GM12878 (cell line): ENCODE measurements around the gene SRBD1. TPM values are rescaled to one million over a fixed set of nuclear protein-coding genes. Genes with fewer than 3 reads are reported as not detected.

Source experiments
- ATAC-seq: fragments of 200-7000 bp; cut with Tn5 transposase; 3 replicates; pipeline ENCODE4 v1.9.1; 2020; ENCODE audit warnings: mild to moderate bottlenecking, moderate library complexity
- BruUV-seq: library from RNA; stranded (reverse); fragments of 400-500 nt; replicated peaks from 2 replicates; lab custom pipeline; 2021; lab: Mats Ljungman, UMichigan
- CTCF ChIA-PET: fragments of 300-600 bp; sonication (Branson Sonifier 250); formaldehyde crosslinking; extraction: SDS; loops from one replicate; lab custom pipeline; 2021; ENCODE audit warnings: inconsistent platforms; lab: Yijun Ruan, JAX
- POLR2A ChIA-PET: fragments of 350-600 bp; formaldehyde crosslinking; extraction: SDS; loops from one replicate; lab custom pipeline; 2021; ENCODE audit warnings: inconsistent platforms; lab: Charles Lee
- RAD21 ChIA-PET: fragments of 300-600 bp; sonication (Branson Sonifier 250); formaldehyde crosslinking; loops from one replicate; lab custom pipeline; 2023; ENCODE audit warnings: antibody characterized with exemption; ENCODE audit not compliant: unreplicated experiment; lab: Charles Lee
- SMC1A ChIA-PET: fragments of 300-600 bp; sonication (Branson Sonifier 250); formaldehyde crosslinking; loops from one replicate; lab custom pipeline; 2023; ENCODE audit not compliant: unreplicated experiment, uncharacterized antibody; lab: Charles Lee
- DNase-seq: peaks from one replicate; pipeline ENCODE4 v3.0.0-alpha.2; 2011; ENCODE audit warnings: low read depth, low spot score
- FAIRE-seq: peaks from 3 replicates; lab custom pipeline; 2011; peaks lifted over from hg19 to GRCh38; lab: Jason Lieb, UNC
- H2AFZ ChIP-seq: 2 replicates; pipeline ENCODE4 v1.6.0; 2011; ENCODE audit warnings: low read depth, low read length, control low read depth; ENCODE audit not compliant: control insufficient read depth
- H3K27ac ChIP-seq: 2 replicates; pipeline ENCODE4 v1.5.1; 2011; ENCODE audit warnings: control low read depth; ENCODE audit not compliant: control insufficient read depth, insufficient read depth
- H3K27me3 ChIP-seq, 2 experiments: replicated peaks in 1 of 2; 2 replicates each; pipeline versions ENCODE4 v1.6.0 to v1.6.1; 2011; ENCODE audit warnings: low read length in 1 of 2; ENCODE audit not compliant: control insufficient read depth in 2 of 2, insufficient read depth in 2 of 2
- H3K36me3 ChIP-seq, 2 experiments: 2 replicates each; pipeline ENCODE4 v1.5.1; 2011; ENCODE audit warnings: low read length in 1 of 2; ENCODE audit not compliant: control insufficient read depth in 2 of 2, insufficient read depth in 2 of 2
- H3K4me1 ChIP-seq: 2 replicates; pipeline ENCODE4 v1.6.1; 2011; ENCODE audit warnings: mild to moderate bottlenecking, low read length, moderate library complexity, mixed read lengths; ENCODE audit not compliant: control insufficient read depth, insufficient read depth
- H3K4me2 ChIP-seq: 2 replicates; pipeline ENCODE4 v1.6.0; 2011; ENCODE audit warnings: control low read depth; ENCODE audit not compliant: control insufficient read depth, insufficient read depth
- H3K4me3 ChIP-seq: fragments of 200-600 bp; sonication (generic); 2 replicates; pipeline ENCODE4 v1.5.1; 2016
- H3K79me2 ChIP-seq: 2 replicates; pipeline ENCODE4 v1.6.0; 2011; ENCODE audit warnings: low read length; ENCODE audit not compliant: control insufficient read depth, insufficient read depth
- H3K9ac ChIP-seq: 2 replicates; pipeline ENCODE4 v1.8.0; 2011; ENCODE audit warnings: low read length, control low read depth, mixed read lengths; ENCODE audit not compliant: control insufficient read depth, insufficient read depth
- H3K9me3 ChIP-seq: replicated peaks from 3 replicates; pipeline ENCODE4 v1.5.1; 2011; ENCODE audit warnings: mild to moderate bottlenecking, low read length; ENCODE audit not compliant: control insufficient read depth, insufficient read depth
- H4K20me1 ChIP-seq: 2 replicates; pipeline ENCODE4 v1.6.0; 2011; ENCODE audit not compliant: control insufficient read depth, insufficient read depth
- BMI1 ChIP-seq: fragments of 450-650 bp; IDR thresholded peaks from 2 replicates; pipeline ENCODE4 v1.6.1; 2016; ENCODE audit warnings: mild to moderate bottlenecking, moderate library complexity, borderline replicate concordance
- CBFB ChIP-seq: IDR thresholded peaks from 2 replicates; pipeline ENCODE4 v1.6.1; 2016; ENCODE audit warnings: antibody characterized with exemption, low read depth
- CHD4 ChIP-seq: fragments of 200-600 bp; sonication (generic); IDR thresholded peaks from 2 replicates; pipeline ENCODE4 v1.6.1; 2016; ENCODE audit warnings: mild to moderate bottlenecking
- ETV6 ChIP-seq, 2 experiments: fragments of 450-650 bp in 1 of 2; IDR thresholded peaks in 1 of 2; conservative IDR thresholded peaks in 1 of 2; 2 replicates each; pipeline ENCODE4 v1.6.1; 2014; ENCODE audit warnings: antibody characterized with exemption in 1 of 2, borderline replicate concordance in 1 of 2, low read depth in 1 of 2, mild to moderate bottlenecking in 1 of 2, moderate library complexity in 1 of 2
- HCFC1 ChIP-seq: fragments of 150-350 bp; IDR thresholded peaks from 2 replicates; pipeline ENCODE4 v1.6.1; 2014; ENCODE audit warnings: low read length
- IRF4 ChIP-seq: IDR thresholded peaks from 2 replicates; pipeline ENCODE4 v1.6.1; 2011; ENCODE audit warnings: low read depth, low read length
- LARP7 ChIP-seq: fragments of 450-650 bp; IDR thresholded peaks from 2 replicates; pipeline ENCODE4 v1.6.1; 2017; ENCODE audit warnings: mild to moderate bottlenecking
- MEF2B ChIP-seq: fragments of 450-650 bp; IDR thresholded peaks from 2 replicates; pipeline ENCODE4 v1.6.1; 2018; ENCODE audit warnings: mild to moderate bottlenecking, moderate library complexity; ENCODE audit not compliant: partially characterized antibody, poor library complexity, severe bottlenecking
- MTA3 ChIP-seq: IDR thresholded peaks from 2 replicates; pipeline ENCODE4 v1.6.1; 2012; ENCODE audit warnings: low read length, inconsistent platforms, borderline replicate concordance
- NR2C2 ChIP-seq: IDR thresholded peaks from 2 replicates; pipeline ENCODE4 v1.6.1; 2011; ENCODE audit warnings: borderline replicate concordance, low read depth; ENCODE audit not compliant: control insufficient read depth, insufficient read length
- PML ChIP-seq: IDR thresholded peaks from 2 replicates; pipeline ENCODE4 v1.6.1; 2012; ENCODE audit warnings: low read length, inconsistent platforms
- POLR2A ChIP-seq: IDR thresholded peaks from 2 replicates; pipeline ENCODE4 v1.6.1; 2011; ENCODE audit warnings: low read depth, mild to moderate bottlenecking, low read length
- SMAD1 ChIP-seq: fragments of 450-650 bp; IDR thresholded peaks from 2 replicates; pipeline ENCODE4 v1.6.1; 2018; ENCODE audit warnings: mild to moderate bottlenecking, low read depth; ENCODE audit not compliant: partially characterized antibody
- ZSCAN29 ChIP-seq: fragments of 450-650 bp; IDR thresholded peaks from 2 replicates; pipeline ENCODE4 v1.6.1; 2017; ENCODE audit warnings: mild to moderate bottlenecking, moderate library complexity
- WGBS: methylation state at CpG from one replicate; pipeline ENCODE4 v1.1.6; 2016; ENCODE audit warnings: low lambda C conversion rate; ENCODE audit not compliant: insufficient replicate concordance, insufficient coverage; ENCODE audit errors: missing lambda C conversion rate; 5-methylcytosine and 5-hydroxymethylcytosine counted together
- in situ Hi-C: fragments of 300-500 bp; cut with MboI; formaldehyde crosslinking; loops from 9 replicates; pipeline ENCODE4 v1.14.3; 2018; ENCODE audit warnings: mixed read lengths
- intact Hi-C: fragments of 100-400 bp; cut with micrococcal nuclease; formaldehyde crosslinking; loops from one replicate; pipeline ENCODE4 v1.14.2; 2022; ENCODE audit not compliant: unreplicated experiment
- polyA plus RNA-seq, 11 experiments: library from polyadenylated mRNA; depleted of rRNA in 4 of 11; unstranded in 6 of 11; stranded (reverse) in 5 of 11; fragments of >200 nt; fragmentation: Nextera tagmentation in 4 of 11; fragmentation: Illumina TruSeq in 1 of 11; extraction: Ambion mirVana in 4 of 11; extraction: Trizol in 1 of 11; gene quantifications; 1 replicate in 1 of 11; 2 replicates in 10 of 11; pipeline versions ENCODE4 v1.2.1 to v1.2.3, GENCODE V29; 2011 to 2016; ENCODE audit warnings: inconsistent platforms in 2 of 11, missing spikeins in 2 of 11, low read depth in 1 of 11
- total RNA-seq, 4 experiments: library from RNA; depleted of rRNA in 3 of 4; stranded (reverse); fragments of >200 nt in 3 of 4; fragmentation: Illumina TruSeq in 1 of 4; extraction: Trizol in 1 of 4; gene quantifications; 2 replicates each; pipeline versions ENCODE4 v1.2.1 to v1.2.3, GENCODE V29; 2013 to 2021
- TF ChIP-seq, protein P1 (sequence below): fragments of 450-650 bp; formaldehyde crosslinking; IDR thresholded peaks from 2 replicates; pipeline ENCODE4 v1.4.0; 2022; ENCODE audit warnings: mild to moderate bottlenecking, moderate library complexity
- TF ChIP-seq, protein P2 (sequence below): fragments of 450-650 bp; IDR thresholded peaks from 2 replicates; pipeline ENCODE4 v1.6.1; 2017; ENCODE audit warnings: mild to moderate bottlenecking
- TF ChIP-seq, protein P3 (sequence below): fragments of 450-650 bp; IDR thresholded peaks from 2 replicates; pipeline ENCODE4 v1.6.1; 2017; ENCODE audit warnings: borderline replicate concordance

The SRBD1 gene
- total and polyA plus RNA-seq, 10 of the 15 experiments (the other 5 are each of a cell fraction or from before 2014, with no cell fraction given), result 9.7 to 33.1 (median 20.1) TPM

DNA sequence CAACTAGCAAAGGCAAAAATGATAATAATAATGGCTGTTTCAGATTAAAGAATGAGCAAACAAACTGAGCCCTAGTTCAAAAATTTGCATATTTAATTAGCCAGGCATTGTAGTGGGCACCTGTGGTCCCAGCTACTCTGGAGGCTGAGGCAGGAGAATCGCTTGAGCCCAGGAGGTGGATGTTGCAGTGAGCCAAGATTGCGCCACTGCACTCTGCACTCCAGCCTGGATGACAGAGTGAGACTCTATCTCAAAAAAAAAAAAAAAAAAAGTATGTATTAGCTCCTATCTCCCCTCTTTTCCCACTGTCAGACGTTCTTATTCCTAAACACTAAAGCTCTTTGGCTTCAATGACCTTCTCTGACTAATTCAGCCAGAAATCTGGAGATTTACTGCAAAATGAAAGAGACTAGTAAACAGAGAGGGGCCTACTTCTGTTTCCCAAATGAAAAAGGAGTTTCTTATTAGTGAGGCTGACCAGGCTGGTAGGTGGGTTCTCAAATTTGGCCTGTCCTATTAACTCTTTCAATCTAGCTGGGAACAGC lies 3.9 kb upstream of the SRBD1 start (continued):
- TF ChIP-seq, protein P1, sequence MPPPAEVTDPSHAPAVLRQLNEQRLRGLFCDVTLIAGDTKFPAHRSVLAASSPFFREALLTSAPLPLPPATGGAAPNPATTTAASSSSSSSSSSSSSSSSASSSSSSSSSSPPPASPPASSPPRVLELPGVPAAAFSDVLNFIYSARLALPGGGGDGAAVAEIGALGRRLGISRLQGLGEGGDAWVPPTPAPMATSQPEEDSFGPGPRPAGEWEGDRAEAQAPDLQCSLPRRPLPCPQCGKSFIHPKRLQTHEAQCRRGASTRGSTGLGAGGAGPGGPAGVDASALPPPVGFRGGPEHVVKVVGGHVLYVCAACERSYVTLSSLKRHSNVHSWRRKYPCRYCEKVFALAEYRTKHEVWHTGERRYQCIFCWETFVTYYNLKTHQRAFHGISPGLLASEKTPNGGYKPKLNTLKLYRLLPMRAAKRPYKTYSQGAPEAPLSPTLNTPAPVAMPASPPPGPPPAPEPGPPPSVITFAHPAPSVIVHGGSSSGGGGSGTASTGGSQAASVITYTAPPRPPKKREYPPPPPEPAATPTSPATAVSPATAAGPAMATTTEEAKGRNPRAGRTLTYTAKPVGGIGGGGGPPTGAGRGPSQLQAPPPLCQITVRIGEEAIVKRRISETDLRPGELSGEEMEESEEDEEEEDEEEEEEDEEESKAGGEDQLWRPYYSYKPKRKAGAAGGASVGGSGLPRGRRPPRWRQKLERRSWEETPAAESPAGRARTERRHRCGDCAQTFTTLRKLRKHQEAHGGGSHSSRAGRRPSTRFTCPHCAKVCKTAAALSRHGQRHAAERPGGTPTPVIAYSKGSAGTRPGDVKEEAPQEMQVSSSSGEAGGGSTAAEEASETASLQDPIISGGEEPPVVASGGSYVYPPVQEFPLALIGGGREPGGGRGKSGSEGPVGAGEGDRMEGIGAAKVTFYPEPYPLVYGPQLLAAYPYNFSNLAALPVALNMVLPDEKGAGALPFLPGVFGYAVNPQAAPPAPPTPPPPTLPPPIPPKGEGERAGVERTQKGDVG (CRISPR knock-in tag), result no peak
- TF ChIP-seq MEF2B (no peak), NR2C2 (no peak), CHD4 (no peak), IRF4 (no peak), MTA3 (no peak), LARP7 (no peak), PML (no peak)

DNA sequence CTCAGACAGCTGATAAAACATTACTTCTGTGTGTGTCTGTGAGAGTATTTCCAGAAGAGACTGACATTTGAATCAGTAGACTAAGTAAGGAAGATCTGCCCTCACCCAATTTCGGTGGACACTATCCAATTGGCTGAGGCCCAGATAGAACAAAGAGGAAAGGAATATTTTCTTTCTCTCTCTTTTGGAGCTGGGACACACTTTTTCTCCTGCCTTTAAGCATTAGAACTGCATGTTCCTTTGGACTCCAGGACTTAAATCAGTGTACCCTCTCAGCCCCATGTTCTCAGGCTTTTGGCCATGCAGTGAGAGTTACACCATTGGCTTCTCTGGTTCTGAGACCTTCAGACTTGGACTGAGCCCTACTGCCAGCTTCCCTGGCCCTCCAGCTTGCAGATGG lies 3.3 kb upstream of the SRBD1 start:
- ChIA-PET RAD21 (interaction anchor here (0.7 kb wide), 1 partner anchor 307 kb away, joined by 3 read pairs; no protein-coding TSS in a partner anchor), POLR2A (interaction anchor here (0.5 to 1.7 kb wide), 4 partner anchors 11 to 955 kb away, joined by 3 to 4 read pairs (median 3); no protein-coding TSS in a partner anchor), CTCF (interaction anchor here (0.8 to 1.2 kb wide), 2 partner anchors 30 to 31 kb away, joined by 3 read pairs; no protein-coding TSS in a partner anchor), SMC1A (interaction anchor here (1.0 to 1.7 kb wide), 2 partner anchors 24 to 29 kb away, joined by 3 to 6 read pairs; no protein-coding TSS in a partner anchor)
- DNase-seq, result no peak
- no peak for ATAC-seq
- H4K20me1 ChIP-seq, result no peaks in the 10 kb centered on the region
- H3K27ac ChIP-seq, result no peak overlapping the region
- no peaks in the 10 kb centered on the region for H3K9me3 ChIP-seq
- no TSS peak for BruUV-seq
- no peaks in the 10 kb centered on the region for H3K36me3 ChIP-seq
- H3K4me3 ChIP-seq, result no peak overlapping the region
- in situ Hi-C loops, result no loop called here
- 100% methylated on average over 1 of the region's 1 CpG for WGBS
- H2AFZ ChIP-seq, result no peak overlapping the region
- no peak overlapping the region for H3K4me2 ChIP-seq
- no peak overlapping the region for H3K9ac ChIP-seq
- no peak for FAIRE-seq
- peaks cover 13% of the 10 kb centered on the region for H3K79me2 ChIP-seq
- no peaks in the 10 kb centered on the region for H3K27me3 ChIP-seq
- intact Hi-C loops, result no loop called here
- H3K4me1 ChIP-seq, result peaks cover 6% of the 10 kb centered on the region; the same call in 1 of the 2 replicates
- TF ChIP-seq POLR2A, result no peak
- no peak for TF ChIP-seq HCFC1
- no peak for TF ChIP-seq CBFB
- TF ChIP-seq, protein P2, sequence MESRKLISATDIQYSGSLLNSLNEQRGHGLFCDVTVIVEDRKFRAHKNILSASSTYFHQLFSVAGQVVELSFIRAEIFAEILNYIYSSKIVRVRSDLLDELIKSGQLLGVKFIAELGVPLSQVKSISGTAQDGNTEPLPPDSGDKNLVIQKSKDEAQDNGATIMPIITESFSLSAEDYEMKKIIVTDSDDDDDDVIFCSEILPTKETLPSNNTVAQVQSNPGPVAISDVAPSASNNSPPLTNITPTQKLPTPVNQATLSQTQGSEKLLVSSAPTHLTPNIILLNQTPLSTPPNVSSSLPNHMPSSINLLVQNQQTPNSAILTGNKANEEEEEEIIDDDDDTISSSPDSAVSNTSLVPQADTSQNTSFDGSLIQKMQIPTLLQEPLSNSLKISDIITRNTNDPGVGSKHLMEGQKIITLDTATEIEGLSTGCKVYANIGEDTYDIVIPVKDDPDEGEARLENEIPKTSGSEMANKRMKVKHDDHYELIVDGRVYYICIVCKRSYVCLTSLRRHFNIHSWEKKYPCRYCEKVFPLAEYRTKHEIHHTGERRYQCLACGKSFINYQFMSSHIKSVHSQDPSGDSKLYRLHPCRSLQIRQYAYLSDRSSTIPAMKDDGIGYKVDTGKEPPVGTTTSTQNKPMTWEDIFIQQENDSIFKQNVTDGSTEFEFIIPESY, result no peak
- no peak for TF ChIP-seq BMI1
- TF ChIP-seq SMAD1, result no peak
- TF ChIP-seq, protein P3, sequence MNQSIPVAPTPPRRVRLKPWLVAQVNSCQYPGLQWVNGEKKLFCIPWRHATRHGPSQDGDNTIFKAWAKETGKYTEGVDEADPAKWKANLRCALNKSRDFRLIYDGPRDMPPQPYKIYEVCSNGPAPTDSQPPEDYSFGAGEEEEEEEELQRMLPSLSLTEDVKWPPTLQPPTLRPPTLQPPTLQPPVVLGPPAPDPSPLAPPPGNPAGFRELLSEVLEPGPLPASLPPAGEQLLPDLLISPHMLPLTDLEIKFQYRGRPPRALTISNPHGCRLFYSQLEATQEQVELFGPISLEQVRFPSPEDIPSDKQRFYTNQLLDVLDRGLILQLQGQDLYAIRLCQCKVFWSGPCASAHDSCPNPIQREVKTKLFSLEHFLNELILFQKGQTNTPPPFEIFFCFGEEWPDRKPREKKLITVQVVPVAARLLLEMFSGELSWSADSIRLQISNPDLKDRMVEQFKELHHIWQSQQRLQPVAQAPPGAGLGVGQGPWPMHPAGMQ, result no peak
- no peak for TF ChIP-seq ZSCAN29
- no peak for TF ChIP-seq ETV6 (conservative IDR thresholded peaks at IDR 0.05 in 1 of 2, IDR thresholded peaks at IDR 0.05 in 1 of 2; ENCODE audit: borderline replicate concordance in 1 of 2, low read depth in 1 of 2)
